AG04449 (cell line): ENCODE data around the gene SLC22A3.

Experiments used
- CTCF ChIA-PET: fragments of 350-600 bp; formaldehyde crosslinking; extraction: SDS; loops from one replicate; lab custom pipeline; 2021; ENCODE audit warnings: antibody characterized with exemption; lab: Yijun Ruan, JAX
- POLR2A ChIA-PET: fragments of 400-600, 350-600 bp; formaldehyde crosslinking; extraction: SDS; loops from one replicate; lab custom pipeline; 2020; ENCODE audit warnings: antibody characterized with exemption, inconsistent platforms; lab: Yijun Ruan, JAX
- DNase-seq: peaks from one replicate; pipeline ENCODE4 v3.0.0-alpha.2; 2010; ENCODE audit warnings: low read depth, low spot score
- H3K4me3 ChIP-seq: 2 replicates; pipeline ENCODE4 v1.5.1; 2011; ENCODE audit warnings: low read depth, mild to moderate bottlenecking, control low read depth, low read length
- CTCF ChIP-seq: IDR thresholded peaks from one replicate; pipeline ENCODE4 v1.5.1; 2011; ENCODE audit warnings: mild to moderate bottlenecking, moderate library complexity, low read length, control low read depth, inconsistent platforms; ENCODE audit not compliant: insufficient read depth; ENCODE audit errors: missing control alignments

Gene SLC22A3

GRCh38 chr6:160420969-160421556 is 72.9 kb downstream of the SLC22A3 start:
- no peak for TF ChIP-seq CTCF
- no peak for DNase-seq

GRCh38 chr6:160421854-160422253 is 73.7 kb downstream of the SLC22A3 start:
- no peak for TF ChIP-seq CTCF
- H3K4me3 ChIP-seq, result no peak overlapping the region
- DNase-seq, result no peak
- ChIA-PET CTCF (no interaction called here), POLR2A (no interaction called here)

More at GRCh38 chr6:160420969-160421556, 72.9 kb downstream of the SLC22A3 start:
- H3K4me3 ChIP-seq, result no peak overlapping the region
- ChIA-PET POLR2A (no interaction called here), CTCF (interaction anchor here (0.5 kb wide), 1 partner anchor 23 kb away, joined by 3 read pairs; no protein-coding TSS in a partner anchor)

GRCh38 chr6:160424256-160424655 is 76.1 kb downstream of the SLC22A3 start:
- H3K4me3 ChIP-seq, result no peak overlapping the region
- CTCF ChIA-PET, result no interaction called here
- POLR2A ChIA-PET, result no interaction called here
- no peak for TF ChIP-seq CTCF
- DNase-seq, result no peak

DNA sequence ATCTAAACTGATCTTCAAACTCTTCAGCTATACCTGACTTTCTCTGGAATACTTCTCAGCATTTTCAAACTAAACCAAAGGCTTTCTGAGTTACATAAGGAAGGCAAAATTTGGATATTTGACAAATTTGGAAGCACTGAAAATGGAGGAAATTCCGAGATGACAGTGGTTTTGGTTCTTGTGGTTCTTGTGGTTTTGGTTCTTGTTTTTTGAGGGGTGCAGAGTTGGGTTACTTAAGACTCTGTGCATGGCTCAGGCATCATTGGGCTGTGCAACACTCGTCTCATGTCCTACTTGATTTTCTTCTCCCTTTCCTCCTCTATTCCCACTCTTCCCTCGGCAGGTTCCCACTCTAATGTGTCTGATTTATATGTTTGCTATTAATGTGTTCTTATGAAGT is 78.0 kb downstream of the SLC22A3 start:
- TF ChIP-seq CTCF, result no peak
- CTCF ChIA-PET, result no interaction called here
- POLR2A ChIA-PET, result no interaction called here
- H3K4me3 ChIP-seq, result no peak overlapping the region
- DNase-seq, result no peak

- no peak overlapping the region for H3K4me3 ChIP-seq
- POLR2A ChIA-PET, result no interaction called here
- no peak for DNase-seq
- TF ChIP-seq CTCF, result no peak
- CTCF ChIA-PET, result interaction anchor here (1.1 kb wide), 1 partner anchor 339 kb away, joined by 3 read pairs; no protein-coding TSS in a partner anchor
These were observed 79.3 kb downstream of the SLC22A3 start for GRCh38 chr6:160427312-160428068.

- TF ChIP-seq CTCF, result no peak
- ChIA-PET POLR2A (no interaction called here), CTCF (interaction anchor here (1.1 kb wide), 1 partner anchor 339 kb away, joined by 3 read pairs; no protein-coding TSS in a partner anchor)
- no peak for DNase-seq
- H3K4me3 ChIP-seq, result no peak overlapping the region
These were observed 79.9 kb downstream of the SLC22A3 start for GRCh38 chr6:160428069-160428430.
